B cell (primary cell): ENCODE results near the gene SNRNP27. TPM values are rescaled to one million over a fixed set of nuclear protein-coding genes. Genes with fewer than 3 reads are reported as not detected.

Experiments used
- ATAC-seq: fragments of 200-7000 bp; cut with Tn5 transposase; one replicate; pipeline ENCODE4 v1.10.0; 2021; ENCODE audit warnings: low read depth, mild to moderate bottlenecking, moderate number of reproducible peaks, moderate library complexity
- CTCF ChIA-PET: fragments of 350-600 bp; sonication (Branson Sonifier 250); formaldehyde crosslinking; loops from one replicate; lab custom pipeline; 2021; ENCODE audit warnings: antibody characterized with exemption, inconsistent platforms; lab: Charles Lee
- POLR2A ChIA-PET: fragments of 350-600 bp; sonication (Branson Sonifier 250); formaldehyde crosslinking; loops from one replicate; lab custom pipeline; 2021; ENCODE audit warnings: antibody characterized with exemption; lab: Charles Lee
- DNase-seq: peaks from one replicate; pipeline ENCODE4 v3.0.0; 2013
- H2AFZ ChIP-seq: 2 replicates; pipeline ENCODE4 v1.6.1; 2012; ENCODE audit warnings: mild to moderate bottlenecking, low read depth, low read length; ENCODE audit not compliant: insufficient read depth, poor library complexity, severe bottlenecking
- H3K27ac ChIP-seq, 2 donors: 1 replicate in 1 of 2; 2 replicates in 1 of 2; pipeline ENCODE4 v1.5.1; 2012 to 2013; ENCODE audit warnings: low read length in 2 of 2, mild to moderate bottlenecking in 2 of 2, moderate library complexity in 1 of 2
- H3K27me3 ChIP-seq, 4 experiments: fragments of 200-600 bp in 1 of 4; sonication (generic) in 1 of 4; replicated peaks in 1 of 4; 1 replicate in 2 of 4; 2 replicates in 2 of 4; pipeline versions ENCODE4 v1.6.1 to v1.7.0; 2013 to 2016; ENCODE audit warnings: low read length in 3 of 4, mild to moderate bottlenecking in 2 of 4, mixed read lengths in 1 of 4, moderate library complexity in 1 of 4; ENCODE audit not compliant: insufficient read depth in 4 of 4, control insufficient read depth in 3 of 4; ENCODE audit errors: control extremely low read depth in 1 of 4
- H3K36me3 ChIP-seq, 2 experiments: replicated peaks in 1 of 2; 1 replicate in 1 of 2; 2 replicates in 1 of 2; pipeline versions ENCODE4 v1.6.1 to v1.7.1; 2013; ENCODE audit warnings: low read length in 1 of 2; ENCODE audit not compliant: insufficient read depth in 2 of 2, control insufficient read depth in 1 of 2; ENCODE audit errors: control extremely low read depth in 1 of 2, extremely low read depth in 1 of 2
- H3K4me1 ChIP-seq, 2 donors: fragments of 200-600 bp in 1 of 2; sonication (generic) in 1 of 2; 1 replicate in 1 of 2; 2 replicates in 1 of 2; pipeline versions ENCODE4 v1.5.1 to v1.6.1; 2013 to 2017; ENCODE audit warnings: low read length in 2 of 2; ENCODE audit not compliant: control insufficient read depth in 2 of 2, insufficient read depth in 2 of 2
- H3K4me2 ChIP-seq: replicated peaks from 2 replicates; pipeline ENCODE3; 2012; ENCODE audit warnings: mild to moderate bottlenecking, low read depth, low read length; ENCODE audit not compliant: poor library complexity, severe bottlenecking
- H3K4me3 ChIP-seq, 5 experiments: fragments of 200-600 bp in 1 of 5; sonication (generic) in 1 of 5; 1 replicate in 3 of 5; 2 replicates in 2 of 5; pipeline versions ENCODE4 v1.5.1 to v1.7.0; 2011 to 2016; ENCODE audit warnings: low read length in 4 of 5, mild to moderate bottlenecking in 4 of 5, low read depth in 2 of 5, control low read depth in 1 of 5, moderate library complexity in 1 of 5; ENCODE audit not compliant: insufficient read depth in 1 of 5; ENCODE audit errors: control extremely low read depth in 1 of 5, extremely low read depth in 1 of 5
- H3K79me2 ChIP-seq: fragments of 200-600 bp; sonication (generic); one replicate; pipeline ENCODE4 v1.6.0; 2016; ENCODE audit warnings: low read length; ENCODE audit not compliant: control insufficient read depth, insufficient read depth
- H3K9ac ChIP-seq: fragments of 200-600 bp; sonication (generic); 2 replicates; pipeline ENCODE4 v1.6.1; 2017; ENCODE audit warnings: mild to moderate bottlenecking, low read length, moderate library complexity
- H3K9me3 ChIP-seq, 3 donors: one replicate each; pipeline versions ENCODE4 v1.6.1 to v1.7.1; 2013; ENCODE audit warnings: low read length in 2 of 3; ENCODE audit not compliant: control insufficient read depth in 2 of 3, insufficient read depth in 1 of 3; ENCODE audit errors: control extremely low read depth in 1 of 3
- H4K20me1 ChIP-seq: 2 replicates; pipeline ENCODE4 v1.6.0; 2012; ENCODE audit warnings: mild to moderate bottlenecking, low read length; ENCODE audit not compliant: insufficient read depth, control insufficient read depth, poor library complexity, severe bottlenecking
- H3K27ac Mint-ChIP-seq: one replicate; pipeline ENCODE4 v1.8.0; 2021; ENCODE audit warnings: mixed read lengths
- H3K27me3 Mint-ChIP-seq: one replicate; pipeline ENCODE4 v1.8.0; 2021; ENCODE audit warnings: mixed read lengths
- H3K4me1 Mint-ChIP-seq: one replicate; pipeline ENCODE4 v1.8.0; 2021; ENCODE audit warnings: mixed read lengths
- H3K4me3 Mint-ChIP-seq: one replicate; pipeline ENCODE4 v1.8.0; 2021; ENCODE audit warnings: mixed read lengths
- H3K9me3 Mint-ChIP-seq: one replicate; pipeline ENCODE4 v1.8.0; 2022; ENCODE audit warnings: mixed read lengths; ENCODE audit not compliant: insufficient read depth
- EZH2 ChIP-seq: IDR thresholded peaks from 2 replicates; pipeline ENCODE4 v1.6.1; 2012; ENCODE audit warnings: borderline replicate concordance, low read depth, mild to moderate bottlenecking, moderate library complexity, low read length; ENCODE audit not compliant: insufficient read depth, poor library complexity, severe bottlenecking
- WGBS: methylation state at CpG from one replicate; pipeline ENCODE4 v1.1.5; 2013; ENCODE audit warnings: missing lambda C conversion rate; ENCODE audit not compliant: insufficient coverage; 5-methylcytosine and 5-hydroxymethylcytosine counted together
- intact Hi-C: fragments of 100-400 bp; cut with micrococcal nuclease; formaldehyde crosslinking; loops from one replicate; pipeline ENCODE4 v1.10.0; 2022
- polyA plus RNA-seq: library from polyadenylated mRNA; depleted of rRNA; stranded (reverse); fragments of >200 nt; gene quantifications from 2 replicates; pipeline ENCODE4 v1.2.3, GENCODE V29; 2012
- total RNA-seq, 2 donors: library from RNA; stranded (reverse); fragments of 120-200 nt in 1 of 2; gene quantifications; 1 replicate in 1 of 2; 2 replicates in 1 of 2; pipeline versions ENCODE4 v1.2.3 to v1.2.4, GENCODE V29; 2013 to 2022
- TF ChIP-seq, protein P1 (sequence below): fragments of 200-600 bp; IDR thresholded peaks from one replicate; pipeline ENCODE4 v1.8.0; 2022; ENCODE audit warnings: antibody characterized with exemption, mild to moderate bottlenecking

SNRNP27 gene
- total and polyA plus RNA-seq, 2 donors (not counting 1 experiment from before 2014, with no cell fraction given): 20.5 to 54.8 TPM

DNA sequence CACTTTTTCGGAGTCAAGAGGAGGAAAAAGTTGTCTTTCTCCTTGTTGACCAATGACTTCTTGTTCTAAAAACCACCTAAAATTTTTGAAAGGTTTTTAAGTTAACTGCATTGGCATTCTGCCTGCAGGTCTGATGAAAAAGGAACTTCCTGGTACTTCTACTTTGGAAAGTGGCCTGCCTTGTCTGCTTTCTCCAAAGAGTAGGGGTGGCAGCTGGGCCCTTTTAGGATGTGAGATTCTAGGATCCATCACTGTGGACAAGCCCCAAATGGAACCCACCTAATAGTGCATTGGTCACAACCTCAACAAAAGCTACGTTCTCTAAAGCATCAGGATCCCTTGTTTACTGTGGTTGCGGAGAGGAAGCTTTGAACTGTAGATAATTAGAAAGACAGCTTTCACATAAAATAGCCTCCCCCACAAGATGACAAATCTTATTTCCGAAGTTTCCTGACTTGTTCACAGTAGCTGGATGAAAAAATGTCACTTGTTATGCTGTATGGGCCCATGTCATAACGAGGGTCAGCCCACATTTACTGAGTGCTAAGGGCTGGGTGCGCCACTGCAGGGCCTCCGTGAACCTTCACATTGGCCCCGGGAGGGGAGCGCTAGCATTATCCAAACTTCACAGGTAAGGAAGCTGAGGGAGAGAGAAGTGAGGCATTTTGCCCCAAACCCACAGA, 50.2 kb downstream of the SNRNP27 start:
- Mint-ChIP-seq H3K4me3 (no peak overlapping the region), H3K27me3 (no peaks in the 10 kb centered on the region), H3K27ac (no peak overlapping the region), H3K4me1 (peaks cover 7% of the 10 kb centered on the region), H3K9me3 (no peaks in the 10 kb centered on the region)
- no peak overlapping the region for H3K4me2 ChIP-seq
- ChIA-PET CTCF (interaction anchor here (1.0 kb wide), 1 partner anchor 20 kb away, joined by 3 read pairs; no protein-coding TSS in a partner anchor), POLR2A (interaction anchor here (0.5 kb wide), 1 partner anchor 127 kb away, joined by 3 read pairs; no protein-coding TSS in a partner anchor)
- DNase-seq (no peak), ATAC-seq (no peak)
- peaks cover 0 to 23% of the 10 kb centered on the region in 2 experiments for H3K36me3 ChIP-seq
- no peak overlapping the region for H3K4me3 ChIP-seq
- no peaks in the 10 kb centered on the region for H4K20me1 ChIP-seq
- H3K27me3 ChIP-seq: no peaks in the 10 kb centered on the region
- intact Hi-C loops: no loop called here
- peaks cover 0 to 8% of the 10 kb centered on the region in 2 donors for H3K4me1 ChIP-seq
- no peak overlapping the region for H3K27ac ChIP-seq
- 54% methylated on average over 5 of the region's 9 CpGs for WGBS
- no peak for TF ChIP-seq EZH2
- TF ChIP-seq, protein P1, sequence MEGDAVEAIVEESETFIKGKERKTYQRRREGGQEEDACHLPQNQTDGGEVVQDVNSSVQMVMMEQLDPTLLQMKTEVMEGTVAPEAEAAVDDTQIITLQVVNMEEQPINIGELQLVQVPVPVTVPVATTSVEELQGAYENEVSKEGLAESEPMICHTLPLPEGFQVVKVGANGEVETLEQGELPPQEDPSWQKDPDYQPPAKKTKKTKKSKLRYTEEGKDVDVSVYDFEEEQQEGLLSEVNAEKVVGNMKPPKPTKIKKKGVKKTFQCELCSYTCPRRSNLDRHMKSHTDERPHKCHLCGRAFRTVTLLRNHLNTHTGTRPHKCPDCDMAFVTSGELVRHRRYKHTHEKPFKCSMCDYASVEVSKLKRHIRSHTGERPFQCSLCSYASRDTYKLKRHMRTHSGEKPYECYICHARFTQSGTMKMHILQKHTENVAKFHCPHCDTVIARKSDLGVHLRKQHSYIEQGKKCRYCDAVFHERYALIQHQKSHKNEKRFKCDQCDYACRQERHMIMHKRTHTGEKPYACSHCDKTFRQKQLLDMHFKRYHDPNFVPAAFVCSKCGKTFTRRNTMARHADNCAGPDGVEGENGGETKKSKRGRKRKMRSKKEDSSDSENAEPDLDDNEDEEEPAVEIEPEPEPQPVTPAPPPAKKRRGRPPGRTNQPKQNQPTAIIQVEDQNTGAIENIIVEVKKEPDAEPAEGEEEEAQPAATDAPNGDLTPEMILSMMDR: no peak
- H3K79me2 ChIP-seq: no peaks in the 10 kb centered on the region
- H3K9ac ChIP-seq: no peak overlapping the region
- H2AFZ ChIP-seq: no peak overlapping the region
- H3K9me3 ChIP-seq: no peaks in the 10 kb centered on the region

- Mint-ChIP-seq H3K27ac (no peak overlapping the region), H3K4me1 (peaks cover 7% of the 10 kb centered on the region), H3K4me3 (no peak overlapping the region), H3K9me3 (no peaks in the 10 kb centered on the region), H3K27me3 (no peaks in the 10 kb centered on the region)
- no peak overlapping the region for H3K27ac ChIP-seq
- peaks cover 0 to 17% of the 10 kb centered on the region in 2 experiments for H3K36me3 ChIP-seq
- no peak overlapping the region for H3K9ac ChIP-seq
- TF ChIP-seq, protein P1: no peak
- no peak for TF ChIP-seq EZH2
- POLR2A ChIA-PET: interaction anchor here (0.5 kb wide), 1 partner anchor 126 kb away, joined by 3 read pairs; no protein-coding TSS in a partner anchor
- ATAC-seq: no peak
- intact Hi-C loops: no loop called here
- no peak overlapping the region for H3K4me2 ChIP-seq
- no peak for DNase-seq
- H3K4me3 ChIP-seq: no peak overlapping the region
- no peaks in the 10 kb centered on the region for H4K20me1 ChIP-seq
- H3K79me2 ChIP-seq: no peaks in the 10 kb centered on the region
- H3K27me3 ChIP-seq: no peaks in the 10 kb centered on the region
- peaks cover 0 to 8% of the 10 kb centered on the region in 2 donors for H3K4me1 ChIP-seq
- CTCF ChIA-PET: interaction anchor here (1.0 kb wide), 1 partner anchor 21 kb away, joined by 3 read pairs; no protein-coding TSS in a partner anchor
- no peaks in the 10 kb centered on the region for H3K9me3 ChIP-seq
- no peak overlapping the region for H2AFZ ChIP-seq
- 95% methylated on average over 6 of the region's 7 CpGs for WGBS
Measured at GRCh38 chr2:69944756-69945155, 51.0 kb downstream of the SNRNP27 start.
